HG03571 (cell line): ENCODE measurements around the gene ADCYAP1R1.

ENCODE experiments used
- ATAC-seq: cut with Tn5 transposase; IDR thresholded peaks from one replicate; pipeline ENCODE4 v1.9.1; 2021; ENCODE audit not compliant: unreplicated experiment

The ADCYAP1R1 gene

GRCh38 chr7:31104361-31105255, 52.5 kb downstream of the ADCYAP1R1 start:
- no peak for ATAC-seq

- ATAC-seq: no peak
These were observed 53.3 kb downstream of the ADCYAP1R1 start for GRCh38 chr7:31105256-31105950.

GRCh38 chr7:31106303-31107105, 54.4 kb downstream of the ADCYAP1R1 start:
- no peak for ATAC-seq

DNA sequence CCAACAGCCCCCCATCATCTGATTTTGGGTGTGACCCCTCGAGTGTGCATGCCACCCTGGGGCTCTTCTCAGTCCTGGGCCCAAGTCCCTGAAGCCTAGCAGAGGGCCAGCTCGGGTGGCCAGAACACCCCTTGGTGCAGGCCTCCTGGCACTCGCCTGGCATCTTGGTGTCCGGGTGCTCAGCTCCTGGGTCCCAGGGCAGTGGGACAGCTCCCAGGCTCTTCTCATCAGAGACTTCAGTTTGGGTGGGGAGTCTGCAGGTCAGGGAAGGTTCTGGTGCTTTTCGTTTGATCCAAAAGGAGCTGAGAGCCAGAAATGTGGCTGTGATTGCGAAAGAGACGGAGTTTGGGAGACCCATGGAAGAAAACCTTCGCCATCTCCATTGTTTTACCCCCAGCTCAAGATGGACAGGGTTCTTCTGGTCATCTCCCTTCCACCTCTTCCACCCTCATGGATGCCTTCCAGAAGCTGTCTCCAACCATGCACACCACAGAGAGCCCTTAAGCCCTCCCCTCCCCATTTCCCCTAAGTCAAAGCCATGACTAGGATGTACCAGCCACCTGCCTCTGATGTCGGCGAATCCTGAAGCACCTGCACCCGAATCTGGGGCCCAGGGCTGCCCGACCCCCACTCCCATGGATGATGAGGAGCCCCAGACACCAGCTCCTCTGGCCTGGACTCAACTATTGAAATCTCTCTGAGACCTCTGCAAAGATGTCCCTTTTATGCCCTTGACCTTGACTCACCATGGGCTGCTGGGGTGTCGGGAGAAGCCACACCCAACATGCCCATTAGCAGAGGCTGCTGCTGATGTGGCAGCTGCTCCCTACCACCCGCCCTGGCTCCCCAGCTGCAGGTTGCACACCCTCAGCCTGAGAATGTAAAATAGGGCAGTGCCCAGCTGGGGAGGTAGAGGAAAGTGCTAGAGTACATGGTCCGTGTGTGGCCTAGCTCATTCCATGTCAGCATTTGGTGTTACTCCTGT, 55.3 kb downstream of the ADCYAP1R1 start:
- ATAC-seq: no peak

DNA sequence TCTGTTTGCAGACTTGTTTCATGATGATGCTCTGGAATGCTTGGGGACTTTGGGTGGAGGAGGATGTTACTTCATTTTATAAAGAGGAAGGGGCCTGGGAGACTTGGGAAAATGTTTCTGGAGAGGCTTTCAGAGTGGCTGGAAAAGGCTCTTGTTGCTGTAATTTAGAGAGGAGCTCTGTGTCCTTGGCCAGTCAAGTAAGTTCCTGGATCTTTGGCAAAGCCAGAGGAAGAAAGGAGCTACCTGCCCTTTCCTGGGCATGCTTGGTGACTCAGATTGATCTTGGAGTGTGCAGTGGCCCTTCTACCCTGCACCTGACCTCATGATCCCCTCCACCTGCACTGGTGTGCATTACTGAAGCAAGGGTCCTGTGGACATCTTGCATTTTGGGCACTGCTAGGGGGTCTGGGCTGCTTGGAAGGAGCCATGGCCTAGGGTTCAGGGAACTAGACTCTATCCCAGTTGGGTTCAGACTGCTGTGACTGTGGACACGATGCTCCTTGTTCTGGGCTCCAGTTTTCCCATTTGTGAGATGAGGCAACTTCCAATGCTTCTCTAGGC, 56.1 kb downstream of the ADCYAP1R1 start:
- ATAC-seq: no peak

DNA sequence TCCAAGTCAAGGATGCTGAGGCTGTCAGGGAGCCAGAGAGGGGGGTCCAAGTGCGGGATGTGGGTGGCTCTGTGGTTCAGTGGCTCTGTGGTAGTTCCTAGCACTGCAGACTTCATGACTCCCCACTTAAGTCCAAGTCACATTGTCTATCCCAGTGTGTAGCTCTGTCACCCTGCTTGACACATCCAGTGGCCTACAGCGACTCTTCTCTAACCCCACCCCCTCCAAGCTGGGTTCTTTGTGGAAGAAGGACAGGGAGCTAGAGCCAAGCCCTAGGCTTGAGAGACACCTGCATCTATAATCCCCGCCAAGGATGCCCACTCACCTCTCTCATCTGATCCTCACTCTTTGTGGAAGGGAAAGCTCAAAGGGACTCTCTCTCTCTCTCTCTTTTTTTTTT, 57.6 kb downstream of the ADCYAP1R1 start:
- ATAC-seq: no peak

GRCh38 chr7:31110331-31111108, 58.4 kb downstream of the ADCYAP1R1 start:
- no peak for ATAC-seq

GRCh38 chr7:31111109-31111451, 59.0 kb downstream of the ADCYAP1R1 start:
- ATAC-seq: no peak

- ATAC-seq: no peak
These were observed 61.6 kb downstream of the ADCYAP1R1 start for GRCh38 chr7:31113660-31114059.

GRCh38 chr7:31114593-31115343, 62.7 kb downstream of the ADCYAP1R1 start:
- ATAC-seq: no peak

DNA sequence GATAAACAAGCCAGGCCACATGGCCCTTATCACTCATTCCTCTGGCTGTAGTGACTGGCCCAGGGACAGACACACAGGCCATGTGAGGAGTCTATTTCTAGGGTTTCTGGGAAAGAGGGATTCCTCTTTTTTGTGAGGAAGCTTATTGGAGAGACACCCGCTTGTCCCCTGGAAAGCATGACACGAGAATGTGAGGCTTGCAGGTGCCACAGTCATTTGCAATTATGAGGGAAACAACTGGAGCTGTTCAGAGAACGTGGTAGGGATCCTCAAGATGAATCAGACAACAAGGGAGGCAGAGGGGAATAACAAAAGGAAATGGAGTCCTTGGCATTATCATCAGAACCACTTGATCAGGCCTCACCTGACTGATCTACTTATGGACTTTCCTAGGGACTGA, 64.5 kb downstream of the ADCYAP1R1 start:
- ATAC-seq: no peak

DNA sequence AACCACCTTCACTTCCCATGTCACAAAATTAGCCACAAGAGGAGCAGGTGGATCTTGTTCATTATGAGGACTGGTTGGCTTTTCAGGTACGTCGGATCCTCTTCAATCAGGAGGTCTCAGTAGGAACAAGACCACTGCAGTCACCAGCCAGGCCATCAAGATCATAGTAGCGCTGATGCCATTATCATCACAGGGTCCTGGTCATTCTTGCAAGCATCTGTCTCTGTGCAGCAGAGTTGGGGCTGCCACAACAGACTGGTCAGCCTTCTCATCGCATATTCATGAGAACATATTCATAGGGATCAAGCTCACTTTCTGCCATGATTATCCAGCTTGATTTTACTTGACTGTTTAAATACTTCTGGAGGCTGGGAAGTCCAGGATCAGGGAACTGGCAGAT, 67.1 kb downstream of the ADCYAP1R1 start:
- no peak for ATAC-seq

DNA sequence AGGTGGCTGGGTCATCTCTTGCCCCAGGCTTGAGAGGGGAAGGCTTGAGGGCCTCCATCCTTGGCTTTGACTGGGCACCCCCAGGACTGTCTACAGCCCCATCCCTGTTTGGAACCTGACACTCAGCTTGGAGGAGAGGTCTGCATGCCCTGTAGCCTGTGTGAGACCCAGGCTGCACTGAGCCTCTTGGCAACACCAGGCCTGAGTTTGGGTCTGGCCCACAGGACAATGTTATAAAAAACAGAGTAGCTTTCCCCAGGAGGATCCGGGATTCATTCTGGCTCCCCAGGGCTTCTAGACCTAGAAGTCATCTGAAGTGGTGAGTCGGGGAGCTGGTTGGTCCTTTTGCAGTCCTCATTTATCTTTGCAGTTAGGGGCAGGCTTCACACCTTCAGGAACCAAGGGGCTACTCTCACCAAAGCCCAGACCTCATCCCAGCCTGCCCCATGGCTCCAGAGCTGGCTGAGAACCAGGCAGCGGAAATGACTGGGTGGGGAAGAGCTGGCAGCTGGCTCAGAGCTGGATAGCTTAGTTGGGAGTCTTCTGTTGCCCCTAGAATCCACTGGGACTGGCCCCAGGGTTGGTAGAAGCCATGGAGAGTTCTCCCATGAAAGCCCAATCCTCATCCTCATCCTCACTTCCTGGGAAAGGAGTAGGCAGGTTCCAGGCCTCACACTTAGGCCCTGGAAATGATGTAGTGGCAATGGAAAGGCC, 68.8 kb downstream of the ADCYAP1R1 start:
- no peak for ATAC-seq

- no peak for ATAC-seq
These were observed 69.5 kb downstream of the ADCYAP1R1 start for GRCh38 chr7:31121601-31122000.

GRCh38 chr7:31122649-31123058, 70.5 kb downstream of the ADCYAP1R1 start:
- peak; percentile 89 for ATAC-seq

GRCh38 chr7:31123321-31123720, 71.2 kb downstream of the ADCYAP1R1 start:
- ATAC-seq: no peak

DNA sequence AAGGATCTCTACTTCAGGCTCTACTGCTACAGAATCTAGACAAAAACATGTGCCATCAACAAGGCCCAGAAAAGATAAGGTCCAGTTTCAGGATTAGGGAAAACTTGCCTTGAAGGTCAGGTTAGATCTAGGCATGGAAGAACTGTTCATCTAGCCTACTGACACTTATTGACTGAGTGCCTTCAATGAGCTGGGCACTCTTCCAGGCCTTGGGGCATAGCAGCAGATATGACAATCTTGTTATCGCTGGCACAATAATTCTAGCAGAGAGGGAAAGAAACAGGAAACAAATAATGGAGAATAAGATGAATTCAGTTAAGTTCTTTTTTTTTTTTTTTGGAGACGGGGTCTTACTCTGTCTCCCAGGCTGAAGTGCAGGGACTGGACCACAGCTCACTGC, 71.6 kb downstream of the ADCYAP1R1 start:
- no peak for ATAC-seq

DNA sequence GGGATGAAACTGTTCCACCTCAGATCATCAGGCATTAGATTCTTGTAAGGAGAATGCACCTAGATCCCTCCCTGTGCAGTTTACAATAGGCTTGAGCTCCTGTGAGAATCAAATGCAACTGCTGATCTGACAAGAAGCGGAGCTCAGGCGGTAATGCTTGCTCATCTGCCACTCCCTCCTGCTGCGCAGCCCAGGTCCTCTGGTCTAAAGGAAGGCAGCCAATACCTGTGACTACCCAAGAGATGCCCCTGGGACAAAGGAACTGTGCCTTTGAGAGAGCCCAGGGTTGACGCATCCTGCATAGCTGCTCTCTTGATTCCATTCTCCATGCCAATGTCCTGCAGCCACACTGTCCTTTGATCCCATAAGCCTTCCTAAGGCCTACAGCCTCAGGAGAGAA, 73.1 kb downstream of the ADCYAP1R1 start:
- ATAC-seq: no peak
